Esophagus squamous epithelium (tissue), 5 donors: ENCODE measurements around the gene MRPL51. TPM values are rescaled to one million over a fixed set of nuclear protein-coding genes. Genes with fewer than 3 reads are reported as not detected.
"Not testable (repeated sequence)": the region's sequence is repeated elsewhere in the genome, so short reads cannot be mapped to it uniquely, and the experiment has no call there.

ENCODE experiments used
- DNase-seq: peaks from one replicate; lab custom pipeline; 2025; lab: John Stamatoyannopoulos, UW
- H3K27ac ChIP-seq, 4 donors: fragments of 200-600 bp; sonication (generic); one replicate each; pipeline ENCODE4 v1.5.1; 2016 to 2019; ENCODE audit warnings: mild to moderate bottlenecking in 1 of 4
- H3K27me3 ChIP-seq, 4 donors: fragments of 200-600 bp; sonication (generic); 1 replicate in 3 of 4; 2 replicates in 1 of 4; pipeline versions ENCODE4 v1.5.1 to v1.6.0; 2017 to 2021; ENCODE audit warnings: antibody characterized with exemption in 1 of 4
- H3K36me3 ChIP-seq, 3 donors: fragments of 200-600 bp; sonication (generic); one replicate each; pipeline ENCODE4 v1.5.1; 2016 to 2019
- H3K4me1 ChIP-seq, 3 donors: fragments of 200-600 bp; sonication (generic); one replicate each; pipeline ENCODE4 v1.5.1; 2017 to 2019
- H3K4me3 ChIP-seq, 4 donors: fragments of 200-600 bp; sonication (generic); 1 replicate in 3 of 4; 2 replicates in 1 of 4; pipeline ENCODE4 v1.5.1; 2016 to 2019; ENCODE audit warnings: mild to moderate bottlenecking in 2 of 4, moderate library complexity in 1 of 4
- H3K9me3 ChIP-seq, 3 donors: fragments of 200-600 bp; sonication (generic); one replicate each; pipeline ENCODE4 v1.5.1; 2016 to 2019
- CTCF ChIP-seq, 6 experiments: fragments of 450-650 bp in 4 of 6; fragments of 200-600 bp in 2 of 6; sonication (generic) in 2 of 6; IDR thresholded peaks; one replicate each; pipeline ENCODE4 v1.5.1; 2016 to 2019; ENCODE audit warnings: antibody characterized with exemption in 6 of 6, mild to moderate bottlenecking in 4 of 6, moderate library complexity in 4 of 6
- POLR2A ChIP-seq, 4 donors: fragments of 450-650 bp; IDR thresholded peaks; one replicate each; pipeline ENCODE4 v1.6.1; 2017; ENCODE audit warnings: antibody characterized with exemption in 4 of 4, mild to moderate bottlenecking in 4 of 4, moderate library complexity in 3 of 4
- WGBS, 2 donors: methylation state at CpG; one replicate each; pipeline ENCODE4 v1.1.5; 2018; 5-methylcytosine and 5-hydroxymethylcytosine counted together
- intact Hi-C: fragments of 100-400 bp; cut with DNase I; formaldehyde crosslinking; loops from one replicate; pipeline ENCODE4 v1.15.0; 2022
- total RNA-seq, 4 donors: library from RNA; depleted of rRNA; stranded (reverse); fragments of >200 nt; gene quantifications; one replicate each; pipeline ENCODE4 v1.1.0, GENCODE V29; 2016
- donor health status: DM: yes; HTN: yes; CAD: no.

Gene MRPL51
- total RNA-seq, 4 donors from 2014 or later = 36.3 to 95.5 (median 72.6) TPM

GRCh38 chr12:6522193-6522592 lies 29.1 kb upstream of the MRPL51 start:
- peaks cover 4 to 24% (median 8%) of the 10 kb centered on the region in 3 donors for H3K4me1 ChIP-seq
- DNase-seq = no peak
- WGBS, 2 donors = 38 to 83% methylated on average over 2 to 10 of the region's 10 CpGs
- intact Hi-C loops = no loop called here
- H3K27me3 ChIP-seq = no peaks in the 10 kb centered on the region
- no peak for TF ChIP-seq POLR2A (IDR thresholded peaks at IDR 0.05)
- no peak for TF ChIP-seq CTCF (IDR thresholded peaks at IDR 0.05)
- peaks cover 22 to 100% (median 64%) of the 10 kb centered on the region in 3 donors for H3K36me3 ChIP-seq
- H3K4me3 ChIP-seq = no peak overlapping the region
- H3K27ac ChIP-seq = no peak overlapping the region
- H3K9me3 ChIP-seq = no peaks in the 10 kb centered on the region

GRCh38 chr12:6520186-6520585 lies 27.1 kb upstream of the MRPL51 start:
- Histone ChIP-seq H3K4me1 (peaks cover 0 to 6% (median 0%) of the 10 kb centered on the region in 3 donors), H3K36me3 (peaks cover 30 to 100% (median 63%) of the 10 kb centered on the region in 3 donors), H3K9me3 (no peaks in the 10 kb centered on the region), H3K4me3 (no peak overlapping the region), H3K27me3 (no peaks in the 10 kb centered on the region), H3K27ac (no peak overlapping the region)
- intact Hi-C loops = no loop called here
- TF ChIP-seq POLR2A (IDR thresholded peaks at IDR 0.05) (no peak), CTCF (IDR thresholded peaks at IDR 0.05) (no peak)
- DNase-seq = no peak
- 71 to 82% methylated on average over 3 of the region's 3 CpGs for WGBS, 2 donors

- H3K27me3 ChIP-seq = no peaks in the 10 kb centered on the region
- peaks cover 0 to 61% (median 0%) of the 10 kb centered on the region in 3 donors for H3K36me3 ChIP-seq
- 72 to 74% methylated on average over 6 to 7 of the region's 7 CpGs for WGBS, 2 donors
- H3K27ac ChIP-seq = peak overlapping the region in 3 of 4 donors; percentile 28 to 67 (median 36)
- no peak for DNase-seq
- TF ChIP-seq POLR2A (IDR thresholded peaks at IDR 0.05) = no peak
- TF ChIP-seq CTCF (IDR thresholded peaks at IDR 0.05) = no peak
- peaks cover 0 to 15% (median 5%) of the 10 kb centered on the region in 3 donors for H3K4me1 ChIP-seq
- no peak overlapping the region for H3K4me3 ChIP-seq
- no peaks in the 10 kb centered on the region for H3K9me3 ChIP-seq
- intact Hi-C loops = no loop called here
Observed at GRCh38 chr12:6508087-6508486, 15.0 kb upstream of the MRPL51 start.

- Histone ChIP-seq H3K27ac (peak overlapping the region; percentile 33 to 67 (median 35)), H3K4me3 (no peak overlapping the region), H3K4me1 (peaks cover 0 to 15% (median 5%) of the 10 kb centered on the region in 3 donors), H3K27me3 (no peaks in the 10 kb centered on the region), H3K9me3 (no peaks in the 10 kb centered on the region), H3K36me3 (peaks cover 0 to 59% (median 0%) of the 10 kb centered on the region in 3 donors)
- no peak for DNase-seq
- TF ChIP-seq CTCF (IDR thresholded peaks at IDR 0.05) (no peak), POLR2A (IDR thresholded peaks at IDR 0.05) (no peak)
- intact Hi-C loops = no loop called here
- WGBS, 2 donors = 59 to 67% methylated on average over 11 to 12 of the region's 12 CpGs
Observed at GRCh38 chr12:6507102-6507998, 14.3 kb upstream of the MRPL51 start.

GRCh38 chr12:6500466-6500865 lies 7.4 kb upstream of the MRPL51 start:
- no peak for TF ChIP-seq POLR2A (IDR thresholded peaks at IDR 0.05)
- TF ChIP-seq CTCF (IDR thresholded peaks at IDR 0.05) = no peak
- intact Hi-C loops = no loop called here
- H3K27ac ChIP-seq = no peak overlapping the region
- no peaks in the 10 kb centered on the region for H3K27me3 ChIP-seq
- no peak overlapping the region for H3K4me3 ChIP-seq
- peaks cover 0 to 15% (median 9%) of the 10 kb centered on the region in 3 donors for H3K4me1 ChIP-seq
- WGBS, 2 donors = 46 to 67% methylated on average over 2 of the region's 2 CpGs
- no peaks in the 10 kb centered on the region for H3K9me3 ChIP-seq
- DNase-seq = no peak
- peaks cover 0 to 80% (median 0%) of the 10 kb centered on the region in 3 donors for H3K36me3 ChIP-seq

- H3K4me3 ChIP-seq, intact Hi-C loops, H3K27ac ChIP-seq, H3K9me3 ChIP-seq, H3K27me3 ChIP-seq, DNase-seq: not testable (repeated sequence)
- Histone ChIP-seq H3K36me3 (peaks cover 0 to 59% (median 0%) of the 10 kb centered on the region in 3 donors), H3K4me1 (peaks cover 10 to 34% (median 27%) of the 10 kb centered on the region in 3 donors)
- WGBS, 2 donors = 65 to 85% methylated on average over 3 of the region's 3 CpGs
Observed at GRCh38 chr12:6497291-6497690, 4.2 kb upstream of the MRPL51 start.
